Gastrocnemius medialis (tissue), 4 donors: Measurements from ENCODE around the gene GATC. TPM values are rescaled to one million over a fixed set of nuclear protein-coding genes. Genes with fewer than 3 reads are reported as not detected.

Source experiments
- ATAC-seq, 2 donors: fragments of 150-250 bp; one replicate each; pipeline ENCODE4 v1.9.1; 2016
- DNase-seq, 2 donors: peaks; one replicate each; pipeline ENCODE4 v3.0.0-alpha.2; 2019
- H3K27ac ChIP-seq, 4 donors: fragments of 200-600 bp; sonication (generic); 1 replicate in 1 of 4; 2 replicates in 3 of 4; pipeline ENCODE4 v1.5.1; 2016 to 2018; ENCODE audit warnings: mild to moderate bottlenecking in 2 of 4, moderate library complexity in 1 of 4
- H3K27me3 ChIP-seq, 3 donors: fragments of 200-600 bp; sonication (generic) in 2 of 3; 1 replicate in 1 of 3; 2 replicates in 2 of 3; pipeline versions ENCODE4 v1.5.1 to v1.6.0; 2016 to 2019; ENCODE audit warnings: mild to moderate bottlenecking in 1 of 3, moderate library complexity in 1 of 3
- H3K36me3 ChIP-seq, 2 donors: fragments of 200-600 bp; sonication (generic) in 1 of 2; one replicate each; pipeline ENCODE4 v1.5.1; 2017 to 2018
- H3K4me1 ChIP-seq, 2 donors: fragments of 200-600 bp; sonication (generic) in 1 of 2; one replicate each; pipeline ENCODE4 v1.5.1; 2016 to 2017; ENCODE audit warnings: mild to moderate bottlenecking in 2 of 2
- H3K4me3 ChIP-seq, 4 donors: fragments of 200-600 bp; sonication (generic) in 3 of 4; 1 replicate in 1 of 4; 2 replicates in 3 of 4; pipeline ENCODE4 v1.5.1; 2016 to 2019; ENCODE audit warnings: mild to moderate bottlenecking in 2 of 4
- H3K9me3 ChIP-seq, 3 donors: fragments of 200-600 bp; sonication (generic) in 2 of 3; 1 replicate in 1 of 3; 2 replicates in 2 of 3; pipeline ENCODE4 v1.5.1; 2016 to 2019
- POLR2A ChIP-seq, 2 donors: fragments of 450-650 bp; IDR thresholded peaks; one replicate each; pipeline ENCODE4 v1.6.1; 2017; ENCODE audit warnings: antibody characterized with exemption in 2 of 2, mild to moderate bottlenecking in 2 of 2, moderate library complexity in 2 of 2
- in situ Hi-C, 4 donors: fragments of 200-750 bp; cut with MboI; loops; one replicate each; pipeline versions ENCODE4 v1.15.0 to v1.8.0; 2017; ENCODE audit warnings: low sequenced_read_pairs in 4 of 4
- intact Hi-C: fragments of 100-400 bp; cut with DNase I; formaldehyde crosslinking; loops from one replicate; pipeline ENCODE4 v1.15.1; 2023; ENCODE audit warnings: low total_unique reads
- total RNA-seq, 4 donors: library from RNA; depleted of rRNA; stranded (reverse); fragments of >200 nt; gene quantifications; one replicate each; pipeline versions ENCODE4 v1.1.0 to v1.2.3, GENCODE V29; 2016
- TF ChIP-seq, protein P1 (sequence below), 5 experiments: fragments of 450-650 bp in 3 of 5; fragments of 200-600 bp in 2 of 5; sonication (generic) in 2 of 5; IDR thresholded peaks in 4 of 5; conservative IDR thresholded peaks in 1 of 5; 1 replicate in 4 of 5; 2 replicates in 1 of 5; pipeline ENCODE4 v1.5.1; 2016 to 2019; ENCODE audit warnings: antibody characterized with exemption in 5 of 5, mild to moderate bottlenecking in 3 of 5, moderate library complexity in 3 of 5

GATC gene
- total RNA-seq, 4 donors from 2014 or later, result 14.5 to 20.7 (median 18.4) TPM

DNA sequence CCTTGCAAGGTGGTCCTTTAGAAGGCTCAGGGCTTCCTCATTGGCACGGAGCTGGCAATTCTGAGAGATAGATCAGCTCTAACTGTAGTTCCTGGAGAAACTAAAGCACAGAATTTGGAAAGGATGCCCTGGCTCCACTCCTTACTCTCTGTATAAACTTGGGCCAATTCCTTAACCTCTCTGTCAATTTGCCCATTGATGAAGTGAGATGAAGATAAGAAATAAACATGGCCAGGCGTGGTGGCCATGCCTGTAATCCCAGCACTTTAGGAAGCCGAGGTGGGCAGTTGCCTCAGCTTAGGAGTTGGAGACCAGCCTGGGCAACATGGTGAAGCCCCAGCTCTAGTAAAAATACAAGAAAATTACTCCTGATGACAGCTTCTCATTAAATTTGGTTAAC, 42.4 kb upstream of the GATC start:
- Histone ChIP-seq H3K27ac (no peak overlapping the region), H3K9me3 (no peaks in the 10 kb centered on the region), H3K4me3 (no peak overlapping the region), H3K4me1 (no peaks in the 10 kb centered on the region), H3K27me3 (no peaks in the 10 kb centered on the region), H3K36me3 (no peaks in the 10 kb centered on the region)
- ATAC-seq (no peak), DNase-seq (no peak)
- TF ChIP-seq POLR2A (IDR thresholded peaks at IDR 0.05), result no peak
- TF ChIP-seq, protein P1, sequence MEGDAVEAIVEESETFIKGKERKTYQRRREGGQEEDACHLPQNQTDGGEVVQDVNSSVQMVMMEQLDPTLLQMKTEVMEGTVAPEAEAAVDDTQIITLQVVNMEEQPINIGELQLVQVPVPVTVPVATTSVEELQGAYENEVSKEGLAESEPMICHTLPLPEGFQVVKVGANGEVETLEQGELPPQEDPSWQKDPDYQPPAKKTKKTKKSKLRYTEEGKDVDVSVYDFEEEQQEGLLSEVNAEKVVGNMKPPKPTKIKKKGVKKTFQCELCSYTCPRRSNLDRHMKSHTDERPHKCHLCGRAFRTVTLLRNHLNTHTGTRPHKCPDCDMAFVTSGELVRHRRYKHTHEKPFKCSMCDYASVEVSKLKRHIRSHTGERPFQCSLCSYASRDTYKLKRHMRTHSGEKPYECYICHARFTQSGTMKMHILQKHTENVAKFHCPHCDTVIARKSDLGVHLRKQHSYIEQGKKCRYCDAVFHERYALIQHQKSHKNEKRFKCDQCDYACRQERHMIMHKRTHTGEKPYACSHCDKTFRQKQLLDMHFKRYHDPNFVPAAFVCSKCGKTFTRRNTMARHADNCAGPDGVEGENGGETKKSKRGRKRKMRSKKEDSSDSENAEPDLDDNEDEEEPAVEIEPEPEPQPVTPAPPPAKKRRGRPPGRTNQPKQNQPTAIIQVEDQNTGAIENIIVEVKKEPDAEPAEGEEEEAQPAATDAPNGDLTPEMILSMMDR (IDR thresholded peaks at IDR 0.05 in 4 of 5, conservative IDR thresholded peaks at IDR 0.05 in 1 of 5), result no peak
- in situ Hi-C loops (no loop called here), intact Hi-C loops (no loop called here)

DNA sequence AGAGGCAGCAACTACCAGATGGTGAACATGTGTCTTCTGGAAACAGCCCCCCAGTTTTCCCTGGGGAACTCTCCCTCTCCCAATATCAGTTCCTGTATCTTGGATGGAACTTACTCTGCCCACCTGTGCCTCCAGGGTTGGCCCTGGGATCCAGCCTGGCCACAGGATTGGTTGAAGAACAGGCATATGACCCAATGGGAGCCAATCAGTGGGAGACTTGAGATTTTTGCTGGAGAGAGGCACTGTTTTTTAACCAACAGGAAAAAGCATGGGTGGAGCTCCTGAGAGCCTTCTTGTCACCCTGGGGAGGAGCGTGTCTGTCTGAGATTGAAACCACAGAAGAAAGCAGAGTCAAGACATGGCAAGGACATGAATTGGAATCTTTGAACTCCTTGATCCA, 42.0 kb upstream of the GATC start:
- no peaks in the 10 kb centered on the region for H3K4me1 ChIP-seq
- no peak overlapping the region for H3K4me3 ChIP-seq
- in situ Hi-C loops, result no loop called here
- intact Hi-C loops, result no loop called here
- H3K27ac ChIP-seq, result no peak overlapping the region
- H3K27me3 ChIP-seq, result no peaks in the 10 kb centered on the region
- DNase-seq (no peak), ATAC-seq (no peak)
- H3K36me3 ChIP-seq, result no peaks in the 10 kb centered on the region
- no peaks in the 10 kb centered on the region for H3K9me3 ChIP-seq
- TF ChIP-seq, protein P1 (IDR thresholded peaks at IDR 0.05 in 4 of 5, conservative IDR thresholded peaks at IDR 0.05 in 1 of 5), result no peak
- TF ChIP-seq POLR2A (IDR thresholded peaks at IDR 0.05), result no peak

DNA sequence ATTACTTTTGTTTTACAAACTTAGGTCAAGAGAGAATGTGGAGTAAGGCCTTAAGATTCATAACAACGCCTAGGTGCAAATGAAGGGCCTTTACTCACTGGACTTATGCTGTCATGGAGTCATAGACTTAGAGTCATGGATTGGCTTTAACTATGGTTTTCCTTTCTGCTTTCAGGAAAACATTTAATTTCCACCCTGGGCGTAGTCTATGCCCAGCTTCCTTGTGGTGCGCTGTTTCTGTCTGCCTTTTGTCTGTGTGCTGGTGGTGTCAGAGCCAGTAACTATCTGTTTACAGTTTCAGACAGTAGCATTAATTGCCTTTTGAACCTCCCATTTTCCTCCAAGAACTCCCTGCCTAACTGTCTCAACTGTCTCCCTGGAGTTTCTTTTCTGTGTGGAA, 40.2 kb upstream of the GATC start:
- TF ChIP-seq, protein P1 (IDR thresholded peaks at IDR 0.05 in 4 of 5, conservative IDR thresholded peaks at IDR 0.05 in 1 of 5), result no peak
- TF ChIP-seq POLR2A (IDR thresholded peaks at IDR 0.05), result no peak
- in situ Hi-C loops (no loop called here), intact Hi-C loops (no loop called here)
- Histone ChIP-seq H3K36me3 (no peaks in the 10 kb centered on the region), H3K27ac (no peak overlapping the region), H3K4me3 (no peak overlapping the region), H3K9me3 (no peaks in the 10 kb centered on the region), H3K4me1 (no peaks in the 10 kb centered on the region), H3K27me3 (no peaks in the 10 kb centered on the region)
- no peak for DNase-seq
- ATAC-seq, result no peak

GRCh38 chr12:120406553-120406952, 39.7 kb upstream of the GATC start:
- Histone ChIP-seq H3K36me3 (no peaks in the 10 kb centered on the region), H3K4me1 (no peaks in the 10 kb centered on the region), H3K9me3 (no peaks in the 10 kb centered on the region), H3K27me3 (no peaks in the 10 kb centered on the region), H3K27ac (no peak overlapping the region), H3K4me3 (no peak overlapping the region)
- TF ChIP-seq, protein P1 (IDR thresholded peaks at IDR 0.05 in 4 of 5, conservative IDR thresholded peaks at IDR 0.05 in 1 of 5), result no peak
- no peak for TF ChIP-seq POLR2A (IDR thresholded peaks at IDR 0.05)
- no peak for ATAC-seq
- intact Hi-C loops (no loop called here), in situ Hi-C loops (no loop called here)
- no peak for DNase-seq

- in situ Hi-C loops (no loop called here), intact Hi-C loops (no loop called here)
- ATAC-seq (no peak), DNase-seq (no peak)
- no peaks in the 10 kb centered on the region for H3K27me3 ChIP-seq
- H3K27ac ChIP-seq, result no peak overlapping the region
- H3K36me3 ChIP-seq, result no peaks in the 10 kb centered on the region
- no peak for TF ChIP-seq POLR2A (IDR thresholded peaks at IDR 0.05)
- TF ChIP-seq, protein P1 (IDR thresholded peaks at IDR 0.05 in 4 of 5, conservative IDR thresholded peaks at IDR 0.05 in 1 of 5), result no peak
- no peaks in the 10 kb centered on the region for H3K9me3 ChIP-seq
- H3K4me1 ChIP-seq, result no peaks in the 10 kb centered on the region
- H3K4me3 ChIP-seq, result no peak overlapping the region
These were observed 37.5 kb upstream of the GATC start for GRCh38 chr12:120408771-120409170.
